Measurements from ENCODE around the gene DDX3Y. TPM values are rescaled to one million over a fixed set of nuclear protein-coding genes. Genes with fewer than 3 reads are reported as not detected.

Gene DDX3Y
- total RNA-seq (2014; rRNA removed; shearing (Covaris generic); ENCODE audit: low replicate concordance), result 34.9 and 71.7 TPM in 2 replicates

DNA sequence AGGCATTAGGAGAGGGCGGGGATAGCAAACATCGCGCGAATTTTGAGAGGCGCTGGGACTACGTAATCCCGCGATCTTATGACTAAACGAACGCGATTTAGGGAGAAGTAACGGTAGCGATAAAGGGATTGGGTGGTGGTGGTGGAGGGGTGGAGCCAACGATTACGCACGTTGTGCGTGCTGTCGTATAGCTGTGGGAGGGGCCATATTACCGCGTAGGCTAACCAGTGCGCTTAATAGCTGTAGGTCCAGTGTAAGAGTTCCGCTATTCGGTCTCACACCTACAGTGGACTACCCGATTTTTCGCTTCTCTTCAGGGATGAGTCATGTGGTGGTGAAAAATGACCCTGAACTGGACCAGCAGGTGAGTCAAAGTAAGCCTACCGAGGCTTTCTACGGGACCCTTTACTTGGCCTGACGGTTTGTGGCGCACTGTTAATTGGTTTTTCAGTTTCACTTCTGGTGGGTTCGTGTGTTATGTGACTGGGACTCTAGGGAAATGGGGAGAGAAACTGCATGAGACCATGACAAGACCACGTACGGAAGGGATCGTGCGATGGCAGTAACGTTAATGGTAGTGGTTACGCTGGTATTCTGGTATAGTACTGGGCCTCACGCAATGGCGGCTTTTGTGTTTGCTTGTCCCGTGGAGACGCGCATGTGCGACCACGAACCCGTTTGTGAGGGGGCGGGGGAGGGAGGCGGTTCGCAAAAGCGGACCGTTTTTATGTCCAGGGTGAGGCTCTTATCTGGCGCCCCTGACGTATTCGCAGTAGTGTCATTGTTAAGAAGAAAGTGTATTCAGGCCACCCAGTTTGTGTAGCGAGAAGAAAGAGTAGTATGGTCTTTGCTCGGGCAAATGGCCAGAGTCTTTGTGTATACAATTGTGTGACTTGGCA, at the start of gene DDX3Y:
Gene DDX3Y, plus strand, starts transcription at position 251 of the 899 bp plus-strand sequence. Its CDS starts 69 bp downstream, at position 320.
- peak; percentile 87 for DNase-seq
- Histone ChIP-seq H3K36me3 (peaks cover 13% of the 10 kb centered on the region), H3K4me3 (peak within 1 kb of the TSS; percentile 98), H3K27me3 (no peaks in the 10 kb centered on the region), H3K9me3 (peaks cover 7% of the 10 kb centered on the region)

GRCh38 chrY:12855791-12856275, 48.8 kb upstream of the DDX3Y start:
- Histone ChIP-seq H3K36me3 (peaks cover 4% of the 10 kb centered on the region), H3K27me3 (no peaks in the 10 kb centered on the region), H3K9me3 (no peaks in the 10 kb centered on the region), H3K4me3 (no peak overlapping the region)
- DNase-seq, result no peak

GRCh38 chrY:12867960-12868359, 36.7 kb upstream of the DDX3Y start:
- Histone ChIP-seq H3K4me3 (no peak overlapping the region), H3K27me3 (no peaks in the 10 kb centered on the region), H3K9me3 (no peaks in the 10 kb centered on the region), H3K36me3 (no peaks in the 10 kb centered on the region)
- DNase-seq, result no peak

- Histone ChIP-seq H3K9me3 (no peaks in the 10 kb centered on the region), H3K4me3 (no peak overlapping the region), H3K36me3 (no peaks in the 10 kb centered on the region), H3K27me3 (no peaks in the 10 kb centered on the region)
- no peak for DNase-seq
These were observed 7.7 kb upstream of the DDX3Y start for GRCh38 chrY:12896973-12897372.

GRCh38 chrY:12898604-12899003, 6.1 kb upstream of the DDX3Y start:
- H3K9me3 ChIP-seq, result no peaks in the 10 kb centered on the region
- H3K36me3 ChIP-seq, result no peaks in the 10 kb centered on the region
- H3K27me3 ChIP-seq, result no peaks in the 10 kb centered on the region
- no peak for DNase-seq
- H3K4me3 ChIP-seq, result no peak overlapping the region

GRCh38 chrY:12905517-12905872, 827 bp downstream of the DDX3Y start:
- H3K9me3 ChIP-seq, result peaks cover 10% of the 10 kb centered on the region
- no peaks in the 10 kb centered on the region for H3K27me3 ChIP-seq
- peak overlapping the region; percentile 98 for H3K4me3 ChIP-seq
- DNase-seq, result peak; percentile 78
- peaks cover 20% of the 10 kb centered on the region for H3K36me3 ChIP-seq

DNA sequence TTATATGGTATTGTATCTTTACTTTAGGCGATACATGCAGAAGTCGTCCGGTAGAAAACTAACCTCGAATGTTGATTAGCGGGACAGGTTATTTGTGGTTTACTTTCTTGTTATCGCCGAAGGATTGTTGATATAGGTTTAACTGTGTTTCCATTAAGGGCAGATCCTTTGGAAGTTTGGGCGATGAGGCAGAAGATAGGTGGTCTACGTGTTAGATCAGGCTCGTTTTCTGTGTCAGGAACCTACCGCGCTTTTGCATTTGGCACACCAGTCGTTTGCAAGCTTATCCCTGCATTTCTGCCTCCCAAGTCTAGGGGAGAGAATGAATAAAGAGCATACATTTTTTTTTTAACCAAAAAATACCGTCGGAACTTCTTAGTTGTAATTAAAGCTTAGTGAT, 1.2 kb downstream of the DDX3Y start:
- H3K9me3 ChIP-seq, result peaks cover 10% of the 10 kb centered on the region
- peaks cover 22% of the 10 kb centered on the region for H3K36me3 ChIP-seq
- H3K27me3 ChIP-seq, result no peaks in the 10 kb centered on the region
- peak; percentile 26 for DNase-seq
- peak overlapping the region; percentile 98 for H3K4me3 ChIP-seq

DNA sequence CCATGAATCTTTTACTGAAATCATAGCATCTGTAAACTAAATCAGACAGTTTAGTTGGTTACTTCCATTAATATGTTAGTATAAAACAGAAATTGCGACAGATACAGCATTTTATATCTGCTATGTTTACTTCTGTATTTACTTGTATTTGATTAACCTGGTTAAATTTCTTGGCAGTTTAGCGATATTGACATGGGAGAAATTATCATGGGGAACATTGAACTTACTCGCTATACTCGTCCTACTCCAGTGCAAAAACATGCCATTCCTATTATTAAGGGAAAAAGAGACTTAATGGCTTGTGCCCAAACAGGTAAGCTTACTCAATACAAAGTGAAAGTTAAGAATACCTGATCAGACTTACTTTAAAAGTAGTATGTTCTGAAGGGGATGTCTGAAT, 8.9 kb downstream of the DDX3Y start:
- Histone ChIP-seq H3K36me3 (peaks cover 89% of the 10 kb centered on the region), H3K9me3 (peaks cover 4% of the 10 kb centered on the region; the same call in 1 of the 2 replicates), H3K4me3 (no peak overlapping the region), H3K27me3 (no peaks in the 10 kb centered on the region)
- DNase-seq, result no peak

DNA sequence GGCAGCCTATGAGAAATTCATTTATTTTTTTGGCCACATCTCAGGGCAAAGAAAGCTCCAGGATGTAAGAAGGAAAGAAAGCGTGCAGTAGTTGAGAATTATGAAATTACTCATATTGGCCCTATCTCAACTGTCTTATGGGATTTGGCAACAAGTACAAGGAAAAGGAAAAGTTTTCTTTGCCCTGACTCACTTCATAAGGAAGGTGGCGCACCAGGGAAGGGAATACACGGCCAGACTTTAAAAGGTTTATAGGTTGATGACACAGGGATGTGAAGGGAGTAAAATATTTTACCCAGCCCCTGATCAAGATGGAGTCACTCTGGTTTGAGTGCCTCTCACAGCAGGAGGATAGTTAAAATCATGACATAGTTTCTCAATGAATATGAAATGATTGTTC, 23.4 kb downstream of the DDX3Y start:
- Histone ChIP-seq H3K9me3 (no peaks in the 10 kb centered on the region), H3K36me3 (no peaks in the 10 kb centered on the region), H3K4me3 (no peak overlapping the region), H3K27me3 (no peaks in the 10 kb centered on the region)
- peak; percentile 70 for DNase-seq

DNA sequence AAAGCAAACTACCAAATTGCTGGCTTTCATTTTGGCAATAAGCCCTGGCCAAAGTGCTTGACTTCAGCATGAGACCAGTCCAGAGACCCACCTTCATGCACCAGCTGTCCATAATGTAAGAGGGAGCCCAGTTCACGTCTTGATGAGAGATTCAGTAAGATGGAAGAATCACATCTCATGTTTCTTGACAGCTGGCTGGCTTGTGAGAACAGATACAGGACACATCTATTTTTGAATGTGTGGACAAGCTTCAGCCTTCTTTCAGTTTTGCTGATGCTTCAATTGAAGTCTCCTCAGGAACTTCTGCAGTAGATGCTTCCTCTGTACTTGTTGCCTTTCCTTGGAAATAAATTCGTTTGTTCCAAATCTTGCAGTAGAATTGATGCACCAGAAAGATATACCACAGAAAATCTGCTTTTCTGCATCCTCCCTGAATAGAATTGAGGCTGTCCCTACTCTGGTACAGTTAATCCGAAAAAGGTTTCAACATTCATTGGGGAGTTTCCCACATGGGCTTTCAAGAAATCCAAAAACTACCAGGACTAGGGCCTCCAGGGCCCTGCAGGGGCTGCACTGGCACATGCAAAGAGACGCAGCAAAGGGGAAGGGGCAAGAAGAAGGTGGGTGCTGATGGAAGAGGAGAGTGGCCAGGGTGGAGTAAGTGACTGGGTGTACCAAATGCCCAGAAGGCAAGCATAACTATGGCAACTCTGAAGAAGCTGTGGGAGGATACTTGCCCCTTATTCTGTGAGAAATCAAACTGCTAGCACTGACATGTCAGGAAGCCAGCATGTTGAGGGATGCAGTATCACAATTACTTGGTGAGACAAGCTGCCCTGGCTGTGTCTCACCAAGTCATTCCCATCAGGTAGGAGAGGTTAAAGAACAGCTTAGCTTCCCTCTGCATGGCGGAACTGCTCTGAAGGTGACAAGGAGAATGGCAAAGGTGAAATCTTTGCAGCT, 37.3 kb downstream of the DDX3Y start:
- Histone ChIP-seq H3K4me3 (no peak overlapping the region), H3K36me3 (no peaks in the 10 kb centered on the region), H3K27me3 (no peaks in the 10 kb centered on the region), H3K9me3 (no peaks in the 10 kb centered on the region)
- no peak for DNase-seq

Other genes with a start within 250 kb of the DDX3Y start
- gene USP9Y, start 203.6 kb upstream of the DDX3Y start, total RNA-seq (2014; rRNA removed; shearing (Covaris generic); ENCODE audit: low replicate concordance), result 2.0 and 8.3 TPM in 2 replicates